Cardiac muscle cell (in vitro differentiated cells and primary cell): ENCODE data around the gene SPECC1. TPM values are rescaled to one million over a fixed set of nuclear protein-coding genes. Genes with fewer than 3 reads are reported as not detected.

ENCODE experiments used
- DNase-seq, 2 donors: peaks; one replicate each; pipeline versions ENCODE4 v3.0.0 to v3.0.0-alpha.2; 2010 to 2017; ENCODE audit warnings: low read depth in 1 of 2, low spot score in 1 of 2
- H3K27ac ChIP-seq: fragments of 200-600 bp; sonication (generic); 2 replicates; pipeline ENCODE4 v1.5.1; 2016
- H3K27me3 ChIP-seq: fragments of 200-600 bp; sonication (generic); 2 replicates; pipeline ENCODE4 v1.6.0; 2016; ENCODE audit warnings: control low read depth
- H3K36me3 ChIP-seq: fragments of 200-600 bp; sonication (generic); 2 replicates; pipeline ENCODE4 v1.5.1; 2016; ENCODE audit warnings: control low read depth
- H3K4me1 ChIP-seq: fragments of 200-600 bp; sonication (generic); 2 replicates; pipeline ENCODE4 v1.8.1; 2017; ENCODE audit warnings: low read depth, mild to moderate bottlenecking, mixed run types
- H3K4me3 ChIP-seq: fragments of 200-600 bp; sonication (generic); 2 replicates; pipeline ENCODE4 v1.5.1; 2016; ENCODE audit warnings: mild to moderate bottlenecking
- H3K9me3 ChIP-seq: fragments of 200-600 bp; sonication (generic); 2 replicates; pipeline ENCODE4 v1.5.1; 2017; ENCODE audit warnings: low read depth, mild to moderate bottlenecking, control low read depth
- CTCF ChIP-seq: IDR thresholded peaks from 2 replicates; pipeline ENCODE4 v1.5.1; 2012; ENCODE audit warnings: low read depth, mild to moderate bottlenecking, low read length
- polyA plus RNA-seq: library from polyadenylated mRNA; unstranded; fragments of >200 nt; fragmentation: Nextera tagmentation; extraction: Ambion mirVana; gene quantifications from 2 replicates; pipeline ENCODE4 v1.2.1, GENCODE V29; 2016
- total RNA-seq: library from RNA; depleted of rRNA; stranded (reverse); fragments of >200 nt; gene quantifications from 2 replicates; pipeline ENCODE4 v1.2.3, GENCODE V29; 2016

Gene SPECC1
- total and polyA plus RNA-seq, 2 experiments from 2014 or later, result 13.6 to 48.7 TPM

- Histone ChIP-seq H3K27ac (no peak overlapping the region), H3K27me3 (no peaks in the 10 kb centered on the region), H3K9me3 (no peaks in the 10 kb centered on the region), H3K36me3 (no peaks in the 10 kb centered on the region), H3K4me1 (no peaks in the 10 kb centered on the region), H3K4me3 (no peak overlapping the region)
- TF ChIP-seq CTCF, result no peak
- DNase-seq, result no peak
Measured at GRCh38 chr17:20120836-20121235, 111.7 kb downstream of the SPECC1 start.

GRCh38 chr17:20121359-20122253 is 112.4 kb downstream of the SPECC1 start:
- H3K36me3 ChIP-seq, result no peaks in the 10 kb centered on the region
- H3K4me3 ChIP-seq, result no peak overlapping the region
- peak; percentile 75 to 76 for DNase-seq
- H3K4me1 ChIP-seq, result no peaks in the 10 kb centered on the region
- peak; percentile 92 for TF ChIP-seq CTCF
- no peaks in the 10 kb centered on the region for H3K9me3 ChIP-seq
- H3K27ac ChIP-seq, result no peak overlapping the region
- H3K27me3 ChIP-seq, result no peaks in the 10 kb centered on the region

DNA sequence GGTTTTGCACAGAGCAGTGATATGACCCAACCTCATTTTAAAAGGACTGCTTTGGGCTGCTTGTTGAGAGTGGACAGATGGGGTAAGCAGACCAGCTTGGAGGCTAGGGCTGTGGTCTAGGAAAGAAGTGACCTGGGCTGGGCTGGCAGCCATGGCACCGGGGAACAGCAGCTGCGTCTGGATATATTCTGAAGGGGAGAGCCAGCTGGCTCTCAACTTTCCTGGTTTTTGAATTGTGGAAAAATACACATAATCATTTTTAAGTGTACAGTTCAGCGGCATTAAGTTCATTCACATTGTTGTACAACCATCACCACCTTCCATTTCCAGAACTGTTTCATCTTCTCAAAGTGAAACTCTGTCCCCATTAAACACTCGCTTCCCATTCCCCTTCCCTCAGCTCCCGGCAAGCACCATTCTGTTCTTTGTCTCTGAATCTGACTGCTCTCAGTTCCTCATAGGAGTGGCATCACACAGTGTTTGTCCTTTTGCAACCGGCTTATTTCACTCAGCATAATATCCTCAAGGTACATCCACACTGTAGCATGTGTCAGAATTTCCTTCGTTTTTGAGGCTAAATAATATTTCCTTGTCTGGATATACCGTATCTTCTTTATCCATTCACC is 113.2 kb downstream of the SPECC1 start:
- Histone ChIP-seq H3K27ac (no peak overlapping the region), H3K36me3 (no peaks in the 10 kb centered on the region), H3K9me3 (no peaks in the 10 kb centered on the region), H3K27me3 (no peaks in the 10 kb centered on the region), H3K4me1 (peaks cover under 1% of the 10 kb centered on the region), H3K4me3 (no peak overlapping the region)
- no peak for DNase-seq
- TF ChIP-seq CTCF, result no peak

- no peaks in the 10 kb centered on the region for H3K27me3 ChIP-seq
- no peaks in the 10 kb centered on the region for H3K9me3 ChIP-seq
- H3K27ac ChIP-seq, result no peak overlapping the region
- H3K4me1 ChIP-seq, result peaks cover 9% of the 10 kb centered on the region
- no peak overlapping the region for H3K4me3 ChIP-seq
- H3K36me3 ChIP-seq, result no peaks in the 10 kb centered on the region
- no peak for DNase-seq
- no peak for TF ChIP-seq CTCF
Measured at GRCh38 chr17:20123209-20123608, 114.0 kb downstream of the SPECC1 start.

DNA sequence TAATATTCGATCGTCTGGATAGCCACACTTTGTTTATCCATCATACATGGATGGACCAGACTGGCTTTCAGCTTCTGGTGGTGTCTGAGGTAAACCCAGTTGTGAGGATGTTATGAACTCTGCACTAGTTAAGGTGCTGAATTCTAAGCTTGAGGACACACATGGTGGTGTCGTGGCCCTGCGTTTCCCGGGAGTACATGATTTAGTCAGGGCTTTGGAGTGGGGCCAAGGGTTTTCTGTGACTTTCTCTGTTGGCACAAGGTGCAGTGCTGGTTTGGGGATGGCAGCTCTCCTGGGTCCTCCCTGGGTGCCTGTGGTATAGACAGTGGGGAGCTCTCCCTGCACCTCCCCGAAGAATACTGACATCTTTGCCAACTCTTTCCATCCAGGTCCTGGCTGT is 116.6 kb downstream of the SPECC1 start:
- no peak for TF ChIP-seq CTCF
- no peak for DNase-seq
- H3K9me3 ChIP-seq, result no peaks in the 10 kb centered on the region
- no peak overlapping the region for H3K27ac ChIP-seq
- no peak overlapping the region for H3K4me3 ChIP-seq
- no peaks in the 10 kb centered on the region for H3K36me3 ChIP-seq
- peaks cover 11% of the 10 kb centered on the region for H3K4me1 ChIP-seq
- H3K27me3 ChIP-seq, result no peaks in the 10 kb centered on the region
